Inflammatory macrophage treated with lipopolysaccharide for 4 hours (primary cell): ENCODE data around the gene DLGAP4.

Experiments
- DNase-seq: peaks from one replicate; pipeline ENCODE4 v3.0.0-alpha.2; 2020

Gene DLGAP4

DNA sequence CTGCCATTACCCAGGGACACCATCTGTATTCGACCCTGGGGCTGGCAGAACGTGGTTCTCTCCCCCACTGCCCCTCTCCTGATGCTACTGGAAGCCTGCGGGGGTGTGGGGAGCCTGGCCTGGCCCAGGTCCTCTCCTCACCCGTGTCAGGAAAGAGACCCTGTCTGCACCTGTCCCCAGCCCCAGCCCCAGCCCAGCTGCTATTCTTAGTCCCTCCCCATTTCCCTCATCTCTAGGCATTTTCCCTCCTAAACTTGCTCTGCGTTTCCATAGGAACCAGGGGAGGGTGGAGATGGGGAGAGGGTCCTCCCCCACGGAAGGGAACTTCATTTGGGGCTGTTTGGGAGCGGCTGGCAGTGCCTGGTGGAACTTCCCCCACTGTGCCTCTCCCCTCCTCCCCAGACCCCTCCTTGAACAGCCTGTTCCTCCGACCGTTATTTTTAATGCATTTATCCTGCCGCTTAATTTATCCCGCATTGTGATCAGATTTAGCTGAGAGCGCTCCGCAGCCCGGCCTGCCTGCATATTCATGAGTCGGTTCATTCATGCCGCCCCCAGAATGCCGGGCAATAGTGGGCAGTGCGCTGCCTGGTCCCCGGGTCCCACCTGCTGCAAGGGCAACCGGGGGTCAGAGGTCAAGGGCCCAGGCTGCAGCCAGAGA, 31.8 kb upstream of the DLGAP4 start:
- no peak for DNase-seq

DNA sequence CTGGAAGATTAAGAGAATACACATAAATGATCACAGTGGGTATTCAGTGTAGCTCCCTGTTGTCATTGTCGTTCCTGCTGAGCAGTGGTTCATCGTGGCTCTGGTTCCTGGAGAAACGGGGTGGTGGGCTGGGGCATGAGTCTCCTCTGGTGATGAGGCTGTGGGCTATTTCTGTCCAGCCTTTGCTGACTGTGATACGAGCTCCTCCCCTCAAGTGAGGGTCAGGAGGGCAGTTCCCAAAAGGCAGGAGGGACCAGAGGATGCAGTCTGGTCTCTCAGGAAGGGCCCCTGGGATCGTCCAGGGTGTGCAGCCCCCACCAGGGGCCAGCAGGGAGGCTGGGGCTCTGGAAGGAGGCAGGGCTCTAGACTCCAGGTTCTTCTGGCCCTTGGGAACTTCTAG, 31.1 kb upstream of the DLGAP4 start:
- DNase-seq, result no peak

DNA sequence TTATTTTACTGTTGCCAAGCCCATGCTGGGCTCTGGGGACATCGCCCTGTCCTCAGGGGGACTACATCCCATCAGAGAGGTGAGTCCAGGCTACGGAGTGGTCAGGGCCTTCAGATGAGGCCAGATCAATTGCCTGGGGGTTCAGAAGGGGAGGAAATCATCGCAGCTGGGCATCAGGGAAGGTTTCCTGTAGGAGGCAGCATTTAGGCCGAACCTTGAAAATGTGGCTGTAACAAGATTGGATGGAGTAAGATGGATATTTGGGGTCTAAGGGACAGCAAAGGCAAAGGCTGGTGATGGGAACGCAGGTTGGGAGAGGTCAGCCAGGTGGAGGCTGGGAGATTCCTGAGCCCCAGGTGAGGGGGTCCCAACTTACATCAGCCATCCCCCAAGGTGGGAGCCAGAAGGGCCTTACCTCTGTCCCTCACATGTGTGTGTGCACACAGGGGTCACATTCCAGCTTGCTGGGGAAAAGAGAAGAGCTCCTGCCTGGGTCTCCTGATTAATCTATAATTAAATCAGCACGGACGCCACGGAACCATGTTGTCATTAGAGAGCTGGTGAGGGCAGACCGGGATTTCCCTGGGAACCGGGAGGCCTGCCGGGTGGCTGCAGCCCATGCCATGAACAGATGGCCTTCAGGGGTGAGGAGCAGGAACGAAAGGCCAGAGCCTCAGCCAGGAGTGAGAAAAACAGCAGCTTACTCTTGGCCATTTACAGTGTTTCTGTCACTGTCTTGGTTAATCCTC, 30.5 kb upstream of the DLGAP4 start:
- no peak for DNase-seq

DNA sequence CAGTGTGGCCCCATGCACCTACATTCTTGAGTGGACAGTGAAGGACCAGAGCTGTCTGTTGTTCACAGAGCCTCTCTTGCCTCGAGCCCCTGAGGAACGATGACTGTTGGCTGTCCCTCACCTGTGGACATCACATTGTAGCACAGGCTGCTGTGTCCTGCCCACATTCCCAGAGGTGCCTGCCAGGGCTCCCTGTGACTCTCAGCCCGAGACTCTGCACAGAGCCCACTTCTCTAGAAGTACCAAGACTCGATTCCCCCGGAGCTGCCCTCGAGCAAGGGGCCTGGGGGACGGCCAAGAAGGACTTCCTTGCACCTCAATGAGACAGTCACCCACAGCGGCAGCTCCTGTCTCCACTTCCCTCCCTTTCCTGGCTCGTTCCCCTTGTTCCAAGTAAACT, 28.6 kb upstream of the DLGAP4 start:
- no peak for DNase-seq

DNA sequence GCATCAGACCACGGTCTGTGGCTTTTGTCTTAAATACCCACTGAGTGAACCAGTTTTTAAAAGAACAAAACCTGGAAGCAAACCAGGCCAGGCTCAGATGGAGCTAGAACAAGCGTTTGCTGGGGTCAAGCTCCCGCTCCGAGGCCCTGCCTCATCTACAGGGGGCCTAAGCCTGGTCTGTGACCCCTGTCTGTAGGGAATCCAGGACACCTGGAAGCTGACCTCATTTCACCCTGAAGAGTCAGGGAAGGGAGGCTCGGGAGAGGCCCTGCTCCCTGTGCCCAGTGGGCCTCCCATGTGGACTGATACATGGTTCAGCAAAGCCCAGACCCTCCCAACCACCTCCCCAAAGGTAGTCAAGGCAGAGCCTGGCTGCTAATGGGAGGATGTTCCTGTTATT, 26.8 kb upstream of the DLGAP4 start:
- DNase-seq, result no peak

DNA sequence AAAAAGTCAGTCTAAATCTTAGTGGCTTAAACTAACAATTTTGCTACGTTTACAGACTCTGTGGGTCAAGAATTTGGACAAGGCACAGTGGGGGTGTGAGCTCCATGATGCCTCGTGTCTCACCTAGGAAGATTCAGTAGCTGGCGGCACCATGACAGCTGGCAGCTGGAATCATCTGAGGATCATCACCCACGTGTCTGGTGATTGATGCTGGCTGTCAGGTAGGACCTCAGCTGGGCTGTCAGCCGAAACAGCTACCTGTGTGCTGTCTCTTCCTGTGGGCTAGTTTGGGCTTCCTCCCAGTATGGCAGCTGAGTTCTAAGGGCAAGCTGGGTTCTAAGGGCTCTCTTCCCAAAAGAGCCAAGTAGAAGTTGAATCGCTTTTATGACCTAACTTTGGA, 26.4 kb upstream of the DLGAP4 start:
- DNase-seq, result no peak

DNA sequence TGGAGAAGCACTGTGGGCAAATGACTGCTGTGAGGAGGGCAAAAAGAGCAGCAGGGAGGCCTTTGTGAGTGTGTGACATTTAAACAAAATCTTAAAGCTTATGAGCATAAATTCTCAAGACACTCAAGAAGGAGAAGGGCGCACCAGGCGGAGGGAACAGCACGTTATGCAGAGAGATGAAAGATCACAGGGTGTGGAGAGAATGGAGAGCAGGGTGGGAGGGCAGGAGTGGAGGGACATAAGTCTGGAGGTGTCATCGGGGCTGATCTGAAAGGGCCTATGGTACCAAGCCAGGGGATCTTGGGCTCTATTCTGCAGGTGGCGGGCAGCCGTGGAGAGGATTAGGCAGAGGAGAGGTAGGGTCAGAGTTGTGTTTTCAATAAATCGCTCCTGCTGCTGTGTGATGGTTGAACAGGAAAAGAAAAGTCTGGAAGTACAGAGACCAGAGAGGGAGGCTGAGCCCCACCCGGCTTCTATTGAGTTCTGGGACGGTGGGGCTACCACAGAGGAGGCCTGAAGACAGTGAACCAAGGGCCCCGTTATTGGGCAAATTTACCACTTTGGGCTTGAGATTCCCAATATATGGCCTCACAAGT, 24.3 kb upstream of the DLGAP4 start:
- no peak for DNase-seq

DNA sequence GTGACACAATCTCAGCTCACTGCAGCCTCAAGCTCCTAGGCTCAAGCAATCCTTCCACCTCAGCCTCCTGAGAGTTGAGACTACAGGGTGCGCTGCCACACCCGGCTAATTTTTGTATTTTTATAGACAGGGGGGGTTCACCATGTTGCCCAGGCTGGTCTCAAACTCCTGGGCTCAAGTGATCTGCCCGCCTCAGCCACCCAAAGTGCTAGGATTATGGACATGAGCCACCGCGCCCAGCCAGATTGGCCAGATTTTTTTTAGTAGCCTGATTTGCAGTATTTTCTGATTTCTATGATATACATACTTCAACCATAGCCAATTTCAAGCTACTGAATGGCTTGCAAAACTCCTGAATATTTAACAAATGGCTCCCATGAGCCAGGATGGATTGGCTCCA, 21.4 kb upstream of the DLGAP4 start:
- no peak for DNase-seq

DNA sequence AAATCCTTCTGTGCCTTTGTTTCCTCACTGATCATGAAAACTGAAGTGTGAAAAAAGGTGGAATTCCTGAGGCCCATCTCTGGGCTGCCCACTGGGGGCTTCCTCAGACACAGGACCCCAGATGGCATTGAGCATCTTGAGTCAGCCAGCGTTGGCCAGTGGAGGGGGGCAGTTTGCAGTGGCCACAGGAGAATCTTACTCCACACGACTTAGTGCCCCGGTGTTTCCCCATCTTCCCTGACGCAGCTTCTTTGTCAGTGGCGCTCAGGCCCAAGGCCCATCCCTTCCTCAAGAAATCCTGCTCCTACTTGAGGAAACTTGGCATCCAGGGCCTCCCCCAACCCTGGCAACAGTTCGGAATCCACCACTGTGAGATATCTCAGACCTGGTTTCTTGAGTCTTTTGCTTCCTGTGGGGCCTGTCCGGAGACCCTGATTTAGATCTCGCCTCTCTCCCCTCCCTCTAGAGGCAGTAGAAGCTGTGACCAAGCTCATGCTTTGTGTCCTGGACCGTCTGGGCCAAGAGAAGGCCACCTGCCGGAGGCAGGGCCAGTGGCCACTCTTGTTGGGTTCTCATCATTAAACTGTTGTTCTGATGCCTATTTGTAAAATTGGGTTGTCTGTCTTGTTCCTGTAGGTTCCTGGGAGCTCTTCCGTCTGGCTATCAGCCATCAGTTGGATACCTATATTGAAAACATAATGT, 20.2 kb upstream of the DLGAP4 start:
- DNase-seq, result no peak

DNA sequence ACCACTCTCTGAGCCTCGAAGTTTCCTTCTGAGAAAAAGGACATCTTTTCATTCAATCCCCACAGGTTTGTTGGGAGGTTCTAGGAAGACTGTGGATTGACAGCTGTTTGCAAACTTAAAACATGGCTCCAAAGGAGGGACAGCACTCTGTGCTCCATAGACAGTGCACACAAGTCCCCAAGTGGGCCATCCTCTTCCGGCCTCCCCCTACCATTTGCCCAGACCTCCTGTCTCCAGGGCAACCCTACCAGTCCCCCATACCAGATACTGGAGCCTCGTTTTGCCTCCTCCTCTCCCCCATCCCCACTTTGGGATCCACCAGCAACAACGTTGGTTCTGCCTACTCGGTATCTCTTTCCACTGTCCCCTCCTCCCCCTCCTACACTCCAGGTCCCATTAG, 8.5 kb upstream of the DLGAP4 start:
- DNase-seq, result no peak

DNA sequence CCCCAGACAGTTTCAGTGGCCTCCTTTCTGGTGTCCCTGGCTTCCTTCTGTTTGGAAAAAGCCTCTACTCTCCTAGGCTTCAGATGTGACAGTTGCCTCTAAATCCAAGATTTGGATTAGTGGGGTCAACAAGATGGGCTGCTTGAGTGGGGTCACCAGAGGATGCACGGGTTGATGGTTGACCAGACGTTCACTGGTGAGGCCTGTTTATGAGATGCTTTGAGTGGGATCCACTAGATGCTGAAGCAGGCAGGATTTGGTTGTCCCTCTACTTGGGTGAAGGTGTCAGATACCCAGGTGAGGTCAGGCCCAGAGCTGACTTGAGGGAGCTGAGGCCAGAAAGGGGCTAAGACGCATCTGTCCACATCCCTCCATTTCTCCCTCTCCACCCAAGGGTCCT, 8.1 kb upstream of the DLGAP4 start:
- DNase-seq, result no peak

DNA sequence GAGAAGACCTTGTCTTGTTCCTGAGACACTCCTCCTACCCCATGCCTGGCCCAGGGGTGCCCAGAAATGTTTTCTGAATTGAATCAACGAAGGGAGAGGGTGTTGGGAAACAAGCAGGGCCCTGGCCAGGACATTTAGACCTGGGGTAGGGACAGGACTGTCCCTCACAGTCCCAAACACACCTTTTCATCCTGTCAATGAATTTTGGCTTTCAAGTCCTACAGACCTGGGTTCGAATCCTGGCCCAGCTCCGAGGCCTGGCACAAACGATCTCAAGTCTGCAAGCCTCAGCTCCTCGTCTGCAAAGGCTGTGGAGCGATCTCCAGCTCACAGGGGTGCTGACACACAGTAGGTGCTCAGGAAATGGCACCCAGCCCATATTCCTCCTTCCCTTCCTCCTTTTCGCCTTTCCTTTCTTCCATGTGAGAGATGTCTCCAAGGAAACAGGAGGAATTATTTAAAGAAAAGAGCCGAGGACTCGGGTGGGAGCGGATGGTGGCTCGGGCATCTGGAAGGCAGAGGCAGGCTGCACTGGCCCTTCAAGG, 7.3 kb upstream of the DLGAP4 start:
- DNase-seq, result no peak

DNA sequence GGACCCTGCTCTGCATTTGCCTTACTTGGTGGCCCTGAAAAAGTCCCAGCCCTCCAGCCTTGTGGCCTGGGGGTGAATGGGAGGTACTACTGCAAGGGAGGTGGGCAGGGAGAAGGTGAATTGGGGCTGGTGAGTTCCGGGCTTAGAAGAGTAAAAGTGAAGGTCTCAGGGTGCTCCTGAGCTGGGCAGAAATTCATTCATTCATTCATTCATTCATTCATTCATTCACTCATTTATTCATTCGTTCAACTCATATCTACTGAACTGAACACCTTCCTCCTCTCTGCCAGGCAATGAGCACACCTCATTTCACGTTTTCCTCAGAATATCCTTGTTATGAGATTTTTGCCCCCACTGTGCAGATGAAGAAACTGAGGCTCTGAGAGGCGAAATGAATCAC, 6.7 kb upstream of the DLGAP4 start:
- no peak for DNase-seq

DNA sequence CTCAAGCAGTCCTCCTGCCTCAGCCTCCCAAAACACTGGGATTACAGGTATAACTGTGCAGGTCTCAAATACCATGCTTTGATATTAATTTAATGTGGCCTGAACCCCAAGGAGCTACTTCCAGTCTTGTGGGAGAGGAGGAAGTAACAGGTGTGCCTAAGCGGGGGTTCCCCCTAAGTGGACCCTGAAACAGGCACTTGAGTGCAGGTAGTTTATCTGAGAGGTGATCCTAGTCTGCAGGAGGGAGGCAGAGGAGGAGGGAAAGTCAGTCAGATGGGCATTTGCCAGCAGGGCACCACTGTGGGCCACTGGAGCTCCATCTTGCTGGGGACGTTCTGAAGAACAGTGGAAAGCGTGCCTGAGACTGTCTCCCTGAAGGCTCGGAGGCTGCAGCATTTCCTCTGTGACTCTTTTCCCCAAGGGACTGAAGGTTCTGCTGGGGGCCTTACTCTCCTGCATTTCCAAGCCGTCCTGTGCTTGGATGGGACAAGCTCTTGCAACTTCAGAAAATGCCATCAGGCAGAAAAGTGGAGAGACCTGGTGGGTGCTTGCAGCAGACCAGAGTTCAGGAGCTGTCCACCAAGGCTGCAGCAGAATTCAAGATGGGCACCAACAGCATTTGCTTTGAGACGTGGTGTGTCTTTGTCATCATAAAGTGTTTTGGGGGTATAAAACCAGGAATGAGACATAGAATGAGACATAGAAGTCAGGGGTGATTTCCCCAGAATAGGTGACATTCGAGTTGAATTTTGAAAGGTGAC, 4.6 kb upstream of the DLGAP4 start:
- no peak for DNase-seq

DNA sequence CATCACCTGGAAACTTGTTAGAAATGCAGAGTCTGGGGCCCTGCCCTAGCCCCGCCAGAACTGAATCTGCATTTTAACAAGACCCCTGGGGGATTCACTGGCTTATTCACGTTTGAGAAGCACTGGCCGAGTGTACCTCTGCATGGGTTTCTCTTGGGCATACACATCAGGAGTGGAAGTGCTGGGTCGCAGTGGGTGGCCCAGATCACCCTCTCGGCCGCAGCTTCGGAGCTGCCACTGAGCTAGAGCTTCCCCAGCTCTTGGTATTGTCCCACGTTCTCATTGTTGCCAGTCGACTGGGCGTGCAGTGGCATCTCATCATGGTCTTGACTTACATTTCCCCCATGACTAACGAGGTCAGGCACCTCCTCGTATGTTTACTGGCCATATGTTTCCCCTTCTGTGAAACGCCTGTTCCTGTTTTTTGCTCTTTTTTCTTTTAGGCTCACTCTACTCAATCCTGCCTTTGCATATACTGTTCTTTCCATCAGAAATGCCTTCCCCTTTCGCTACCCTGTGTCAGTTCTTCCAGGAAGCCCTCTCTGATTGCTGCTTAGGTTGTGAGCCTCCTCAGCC, 3.0 kb upstream of the DLGAP4 start:
- DNase-seq, result peak; percentile 49

DNA sequence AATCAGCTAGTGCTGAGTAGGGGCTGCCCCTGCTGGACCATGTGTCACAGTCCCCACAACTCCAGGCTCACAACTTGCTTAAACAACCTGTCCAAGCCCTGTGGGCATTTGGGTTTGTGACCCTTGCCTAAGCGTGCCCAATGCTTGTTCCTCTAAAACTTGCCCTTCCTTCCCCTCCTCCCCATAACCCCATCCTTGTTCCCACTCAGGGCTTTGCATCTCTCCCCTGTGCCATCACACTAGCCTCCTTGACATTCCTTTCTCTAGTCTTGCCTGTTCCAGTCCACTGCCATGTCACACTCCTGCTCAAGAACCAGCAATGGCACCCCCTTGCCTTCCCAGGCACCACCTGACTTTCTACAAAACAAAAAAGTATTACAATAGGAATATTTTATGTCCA, 2.3 kb upstream of the DLGAP4 start:
- DNase-seq, result no peak

DNA sequence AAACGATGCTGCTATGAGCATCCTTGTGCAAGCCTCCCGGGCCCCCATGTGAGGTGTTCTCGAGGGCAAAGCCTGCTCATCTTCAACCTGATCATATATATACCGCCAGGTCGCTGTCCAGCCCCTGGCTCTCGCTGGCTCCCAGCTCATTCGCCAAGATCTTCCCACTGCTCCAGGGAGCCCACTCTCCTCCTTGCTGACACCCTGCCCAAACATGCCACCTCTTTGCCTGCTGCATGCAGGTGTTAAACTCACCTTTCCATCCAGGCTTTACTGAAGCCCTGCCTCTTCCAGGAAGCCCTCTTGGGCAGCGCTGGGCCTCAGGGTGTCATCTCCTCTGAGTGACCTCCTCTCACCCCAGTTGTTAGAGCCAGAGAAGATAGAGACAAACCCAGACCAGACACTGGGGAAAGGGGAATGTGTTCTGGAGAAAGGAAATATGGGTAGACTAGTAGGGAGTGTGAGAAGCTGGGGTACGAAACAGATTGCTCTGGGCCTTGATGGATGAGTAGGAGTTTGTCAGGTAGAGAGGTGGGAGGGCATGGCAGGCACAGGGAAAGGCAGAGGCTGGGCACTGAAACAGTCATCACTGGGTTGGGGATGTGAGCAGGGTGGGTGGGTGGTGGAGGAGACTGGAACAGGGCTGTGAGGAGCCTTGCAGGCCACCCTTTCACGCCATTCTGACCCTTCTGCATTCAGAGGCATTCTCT, 1.2 kb upstream of the DLGAP4 start:
- no peak for DNase-seq

DNA sequence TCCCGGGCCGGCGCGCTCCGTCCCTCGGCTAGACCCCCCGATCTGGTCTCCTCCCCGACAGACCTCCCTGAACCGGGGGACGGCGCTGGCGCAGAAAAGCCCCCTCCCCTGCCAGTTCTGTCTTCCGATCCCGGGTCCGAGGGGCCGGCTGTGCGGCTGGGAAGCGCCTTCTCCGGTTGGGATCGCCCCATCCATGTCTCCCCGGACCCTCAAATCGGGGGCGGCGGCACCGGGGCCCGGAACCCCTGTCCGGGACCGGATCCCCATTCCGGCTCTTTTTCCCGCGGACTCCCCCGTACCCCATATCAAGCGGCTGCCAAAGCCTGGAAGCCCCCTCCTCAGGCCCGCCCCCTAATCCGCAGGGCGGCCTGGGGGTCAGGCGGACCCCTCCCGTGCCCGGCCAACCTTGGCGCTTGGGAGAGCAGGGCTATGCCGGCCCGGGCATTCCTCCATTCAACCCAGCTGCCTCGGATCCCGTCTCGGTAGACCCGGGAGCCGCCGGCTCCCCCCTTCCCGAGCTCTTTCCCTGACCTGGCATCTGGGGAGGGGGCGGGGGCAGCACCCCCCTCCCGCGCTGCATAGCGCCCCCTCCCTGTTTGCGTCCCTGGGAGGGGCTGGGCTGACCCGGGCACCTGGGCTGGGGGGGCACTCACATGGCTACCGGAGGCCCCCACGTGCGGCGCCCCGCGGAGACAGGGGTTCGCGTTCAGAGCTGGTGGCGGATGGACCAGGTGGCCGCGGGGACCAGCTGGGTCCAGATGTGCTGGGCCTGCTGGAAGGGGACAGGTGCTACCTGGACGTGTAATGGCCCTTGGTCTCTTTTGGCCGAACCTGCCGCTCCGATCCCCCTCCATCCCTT, 643 bp downstream of the DLGAP4 start:
- no peak for DNase-seq

DNA sequence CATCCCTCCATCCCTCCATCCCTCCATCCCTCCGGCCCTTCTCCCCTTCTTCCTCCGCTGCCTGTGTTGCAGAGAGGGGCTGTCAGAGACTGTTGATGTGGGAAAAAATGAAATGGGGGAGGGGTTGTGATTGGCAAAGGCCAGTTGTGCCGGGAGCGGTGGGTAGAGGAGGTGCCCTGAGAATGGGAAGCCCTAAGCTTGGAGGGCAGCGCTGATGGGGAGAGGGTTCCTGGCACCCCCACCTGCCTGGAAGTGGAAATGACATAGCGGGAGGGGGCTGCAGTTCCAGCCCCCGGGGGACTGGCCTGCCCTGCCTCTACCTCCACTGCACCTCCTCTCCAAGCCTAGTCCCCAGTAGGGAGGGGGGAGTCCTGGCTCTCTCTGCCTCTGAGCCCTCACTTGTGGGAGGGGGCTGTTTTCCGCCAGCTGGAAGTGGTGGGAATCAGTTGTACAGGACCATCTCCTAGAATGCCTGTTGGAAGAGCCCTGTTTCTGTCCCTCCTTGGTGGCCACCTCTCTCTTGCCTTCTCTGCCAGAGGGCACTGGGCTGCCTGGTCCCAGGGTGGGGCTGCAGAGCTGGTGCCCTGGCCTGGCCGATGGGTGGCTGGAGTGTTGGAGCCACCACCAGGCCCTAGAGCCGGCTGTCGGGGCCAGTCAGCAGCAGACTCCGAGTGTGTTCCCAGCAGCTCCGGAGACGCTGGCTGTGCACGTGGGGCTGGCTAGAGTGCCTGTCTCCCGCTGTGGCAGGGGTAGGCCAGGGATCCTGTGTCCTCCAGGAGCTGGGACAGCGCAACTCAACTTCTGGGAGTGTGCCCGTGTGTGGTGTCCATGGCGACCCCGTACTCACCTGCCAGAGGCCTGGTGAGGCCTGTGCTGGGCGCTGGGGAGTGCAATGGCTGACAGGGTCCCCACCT, 1.5 kb downstream of the DLGAP4 start:
- no peak for DNase-seq

DNA sequence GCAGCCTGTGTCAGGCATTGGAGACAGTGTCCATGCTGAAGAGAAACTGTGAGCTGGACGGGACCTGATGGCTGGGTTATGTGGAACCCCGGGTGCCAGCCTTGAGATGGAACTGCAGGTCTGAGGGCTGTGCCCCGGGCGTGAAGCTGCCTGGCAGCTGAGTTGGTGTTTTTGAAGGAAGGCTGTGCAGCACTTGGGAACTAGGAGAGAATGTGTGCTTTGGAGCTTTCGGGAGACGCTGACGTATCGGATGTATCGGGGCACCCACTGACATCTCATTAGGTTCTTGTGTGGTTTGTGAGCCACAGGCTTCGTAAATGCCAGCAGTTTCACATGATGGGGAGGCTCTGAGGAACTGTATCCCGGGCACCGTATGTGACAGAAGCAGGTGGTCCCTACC, 2.2 kb downstream of the DLGAP4 start:
- no peak for DNase-seq
